Endodermal cell (in vitro differentiated cells): ENCODE results near the gene CHD9. TPM values are rescaled to one million over a fixed set of nuclear protein-coding genes. Genes with fewer than 3 reads are reported as not detected.

ENCODE experiments used
- DNase-seq: peaks from one replicate; pipeline ENCODE4 v3.0.0-alpha.2; 2017
- H3K27ac ChIP-seq: 2 replicates; pipeline ENCODE4 v1.5.1; 2013; ENCODE audit warnings: mild to moderate bottlenecking, low read depth, low read length, moderate library complexity
- H3K27me3 ChIP-seq: 2 replicates; pipeline ENCODE4 v1.6.1; 2013; ENCODE audit warnings: mild to moderate bottlenecking, low read length, moderate library complexity; ENCODE audit not compliant: insufficient read depth, control insufficient read depth, poor library complexity, severe bottlenecking
- H3K36me3 ChIP-seq: 2 replicates; pipeline ENCODE4 v1.7.0; 2013; ENCODE audit warnings: mild to moderate bottlenecking, low read length, moderate library complexity; ENCODE audit not compliant: control insufficient read depth, insufficient read depth
- H3K4me1 ChIP-seq: one replicate; pipeline ENCODE4 v1.7.0; 2013; ENCODE audit warnings: low read length; ENCODE audit not compliant: control insufficient read depth, insufficient read depth
- H3K4me3 ChIP-seq: 2 replicates; pipeline ENCODE4 v1.5.1; 2013; ENCODE audit warnings: mild to moderate bottlenecking, low read length, moderate library complexity
- H3K9ac ChIP-seq: 2 replicates; pipeline ENCODE4 v1.6.1; 2013; ENCODE audit warnings: mild to moderate bottlenecking, low read length, moderate library complexity; ENCODE audit not compliant: poor library complexity, severe bottlenecking; ENCODE audit errors: extremely low read depth
- H3K9me3 ChIP-seq: 2 replicates; pipeline ENCODE4 v1.6.1; 2013; ENCODE audit warnings: mild to moderate bottlenecking, low read length, moderate library complexity; ENCODE audit not compliant: control insufficient read depth
- H3K27ac Mint-ChIP-seq: 2 replicates; pipeline ENCODE4 v1.8.0; 2020; ENCODE audit warnings: mixed read lengths
- H3K27me3 Mint-ChIP-seq: 2 replicates; pipeline ENCODE4 v1.8.0; 2021; ENCODE audit warnings: mild to moderate bottlenecking, mixed read lengths; ENCODE audit not compliant: insufficient read depth
- H3K36me3 Mint-ChIP-seq: 2 replicates; pipeline ENCODE4 v1.8.0; 2020; ENCODE audit warnings: low read depth, mixed read lengths
- H3K4me1 Mint-ChIP-seq: 2 replicates; pipeline ENCODE4 v1.8.0; 2020; ENCODE audit warnings: mixed read lengths
- H3K4me3 Mint-ChIP-seq: 2 replicates; pipeline ENCODE4 v1.8.0; 2020; ENCODE audit warnings: mild to moderate bottlenecking, moderate library complexity, mixed read lengths
- H3K9me3 Mint-ChIP-seq: 2 replicates; pipeline ENCODE4 v1.8.0; 2020; ENCODE audit warnings: mild to moderate bottlenecking, mixed read lengths
- WGBS, 2 experiments: methylation state at CpG; one replicate each; pipeline versions ENCODE4 v1.1.5 to v1.1.7; 2013; ENCODE audit warnings: missing lambda C conversion rate in 2 of 2, mixed read lengths in 1 of 2; ENCODE audit not compliant: insufficient coverage in 1 of 2, insufficient read length in 1 of 2; 5-methylcytosine and 5-hydroxymethylcytosine counted together
- total RNA-seq, 2 donors: library from RNA; stranded (reverse); fragmentation: NEBNext Ultra II Directional in 1 of 2; extraction: Animal tissue kit (Norgen Biotek cat#: 25700) in 1 of 2; gene quantifications; 2 replicates in 1 of 2; 3 replicates in 1 of 2; pipeline ENCODE4 v1.2.1, GENCODE V29; 2021
- TF ChIP-seq, protein P1 (sequence below): fragments of 200-600 bp; sonication (generic); conservative IDR thresholded peaks from 2 replicates; pipeline ENCODE4 v1.5.0; 2021; ENCODE audit warnings: antibody characterized with exemption, mild to moderate bottlenecking

Gene CHD9
- total RNA-seq, 2 donors from 2014 or later, result 36.8 to 40.5 TPM

DNA sequence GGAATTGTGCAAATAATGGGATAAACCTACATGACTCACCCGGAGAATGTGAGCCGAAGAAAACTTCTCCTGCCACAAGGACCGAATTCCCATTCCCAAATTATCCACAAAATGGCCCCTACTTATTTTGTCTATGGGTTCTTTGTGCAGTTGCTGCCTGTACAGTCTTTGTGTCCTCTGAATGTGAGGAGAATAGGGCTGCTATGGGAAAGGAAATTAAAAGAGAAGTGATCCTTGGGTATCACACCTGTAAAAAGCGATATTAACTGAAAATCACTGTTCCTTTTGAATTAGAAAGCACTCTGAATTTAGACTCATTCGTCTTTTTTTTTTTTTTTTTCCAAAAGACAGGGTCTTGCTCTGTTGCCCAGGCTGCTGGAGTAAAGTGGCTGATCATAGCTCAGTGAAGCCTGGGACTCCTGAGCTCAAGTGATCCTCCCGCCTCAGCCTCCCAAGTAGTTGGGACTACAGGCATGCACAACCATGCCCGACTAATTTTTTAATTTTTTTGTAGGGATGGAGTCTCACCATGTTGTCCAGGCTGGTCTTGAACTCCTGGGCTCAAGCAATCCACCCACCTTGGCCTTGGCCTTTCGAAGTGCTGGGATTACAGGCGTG lies 45.4 kb downstream of the CHD9 start:
- Histone ChIP-seq H3K9ac (peak overlapping the region; percentile 37), H3K27me3 (no peaks in the 10 kb centered on the region), H3K4me3 (peak overlapping the region; percentile 71), H3K4me1 (peaks cover 9% of the 10 kb centered on the region), H3K36me3 (no peaks in the 10 kb centered on the region), H3K27ac (peak overlapping the region; percentile 76), H3K9me3 (no peaks in the 10 kb centered on the region)
- no peak for DNase-seq
- H3K27ac Mint-ChIP-seq, result peak overlapping the region; percentile 61
- peaks cover 3% of the 10 kb centered on the region for H3K9me3 Mint-ChIP-seq
- WGBS, 2 experiments, result 57 to 74% methylated on average over 5 to 9 of the region's 9 CpGs
- peaks cover 6% of the 10 kb centered on the region for H3K36me3 Mint-ChIP-seq
- peaks cover 20% of the 10 kb centered on the region for H3K4me1 Mint-ChIP-seq
- H3K4me3 Mint-ChIP-seq, result peak overlapping the region; percentile 44
- TF ChIP-seq, protein P1, sequence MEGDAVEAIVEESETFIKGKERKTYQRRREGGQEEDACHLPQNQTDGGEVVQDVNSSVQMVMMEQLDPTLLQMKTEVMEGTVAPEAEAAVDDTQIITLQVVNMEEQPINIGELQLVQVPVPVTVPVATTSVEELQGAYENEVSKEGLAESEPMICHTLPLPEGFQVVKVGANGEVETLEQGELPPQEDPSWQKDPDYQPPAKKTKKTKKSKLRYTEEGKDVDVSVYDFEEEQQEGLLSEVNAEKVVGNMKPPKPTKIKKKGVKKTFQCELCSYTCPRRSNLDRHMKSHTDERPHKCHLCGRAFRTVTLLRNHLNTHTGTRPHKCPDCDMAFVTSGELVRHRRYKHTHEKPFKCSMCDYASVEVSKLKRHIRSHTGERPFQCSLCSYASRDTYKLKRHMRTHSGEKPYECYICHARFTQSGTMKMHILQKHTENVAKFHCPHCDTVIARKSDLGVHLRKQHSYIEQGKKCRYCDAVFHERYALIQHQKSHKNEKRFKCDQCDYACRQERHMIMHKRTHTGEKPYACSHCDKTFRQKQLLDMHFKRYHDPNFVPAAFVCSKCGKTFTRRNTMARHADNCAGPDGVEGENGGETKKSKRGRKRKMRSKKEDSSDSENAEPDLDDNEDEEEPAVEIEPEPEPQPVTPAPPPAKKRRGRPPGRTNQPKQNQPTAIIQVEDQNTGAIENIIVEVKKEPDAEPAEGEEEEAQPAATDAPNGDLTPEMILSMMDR, result no peak
- no peaks in the 10 kb centered on the region for H3K27me3 Mint-ChIP-seq

DNA sequence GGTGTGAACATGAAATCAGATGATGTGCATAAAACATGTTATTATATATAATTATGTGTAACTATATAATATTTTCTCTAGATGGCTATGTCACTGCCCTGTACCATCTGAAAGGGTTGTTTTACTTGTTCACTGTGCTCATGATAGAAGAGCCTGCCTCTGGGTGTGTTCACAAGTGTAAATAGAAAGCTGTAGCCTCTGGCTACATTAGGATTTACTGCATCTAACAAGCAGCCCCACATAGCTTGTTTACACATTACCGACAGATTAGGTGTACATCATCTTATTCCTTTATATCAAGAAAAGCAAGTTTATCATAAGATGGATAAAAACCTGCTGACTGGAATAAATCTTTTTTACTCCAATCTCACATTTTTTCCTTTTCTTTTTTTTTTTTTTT lies 46.1 kb downstream of the CHD9 start:
- H3K27ac Mint-ChIP-seq, result no peak overlapping the region
- no peaks in the 10 kb centered on the region for H3K27me3 Mint-ChIP-seq
- DNase-seq, result no peak
- no peaks in the 10 kb centered on the region for H3K36me3 ChIP-seq
- H3K27ac ChIP-seq, result no peak overlapping the region
- peaks cover 3% of the 10 kb centered on the region for H3K9me3 Mint-ChIP-seq
- peaks cover 9% of the 10 kb centered on the region for H3K4me1 ChIP-seq
- peaks cover 20% of the 10 kb centered on the region for H3K4me1 Mint-ChIP-seq
- H3K4me3 ChIP-seq, result no peak overlapping the region
- no peak overlapping the region for H3K4me3 Mint-ChIP-seq
- H3K27me3 ChIP-seq, result no peaks in the 10 kb centered on the region
- peaks cover 4% of the 10 kb centered on the region for H3K36me3 Mint-ChIP-seq
- H3K9ac ChIP-seq, result no peak overlapping the region
- no peaks in the 10 kb centered on the region for H3K9me3 ChIP-seq
- WGBS, 2 experiments, result 100% methylated on average over 1 of the region's 1 CpG
- TF ChIP-seq, protein P1, result no peak

DNA sequence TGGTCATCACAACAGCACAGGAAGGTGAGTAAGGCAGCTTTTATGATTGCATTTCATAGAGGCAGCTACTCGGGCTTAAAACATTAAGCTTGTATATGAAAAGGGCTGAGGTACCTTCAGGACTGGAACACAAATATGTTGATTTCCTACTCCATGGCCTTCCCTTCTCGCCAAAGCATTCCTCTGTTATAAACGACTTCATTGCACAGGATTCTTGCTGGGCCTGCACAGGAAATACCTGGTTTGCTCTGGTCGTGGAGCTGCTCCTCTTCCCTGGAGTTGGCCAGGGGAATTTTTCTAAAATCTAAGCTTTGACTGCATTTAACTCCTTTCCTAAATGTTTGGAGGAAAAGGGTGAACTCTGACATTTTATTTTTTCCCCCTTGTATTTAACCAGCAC lies 49.0 kb downstream of the CHD9 start:
- Histone ChIP-seq H3K27ac (no peak overlapping the region), H3K9ac (no peak overlapping the region), H3K4me1 (peaks cover 5% of the 10 kb centered on the region), H3K4me3 (no peak overlapping the region), H3K9me3 (no peaks in the 10 kb centered on the region), H3K36me3 (no peaks in the 10 kb centered on the region), H3K27me3 (no peaks in the 10 kb centered on the region)
- Mint-ChIP-seq H3K36me3 (peaks cover 2% of the 10 kb centered on the region), H3K27me3 (no peaks in the 10 kb centered on the region), H3K9me3 (peaks cover 3% of the 10 kb centered on the region), H3K27ac (no peak overlapping the region), H3K4me1 (peaks cover 14% of the 10 kb centered on the region), H3K4me3 (no peak overlapping the region)
- TF ChIP-seq, protein P1, result no peak
- DNase-seq, result no peak
- 85 to 89% methylated on average over 4 of the region's 4 CpGs for WGBS, 2 experiments
